RWPE1 (cell line): ENCODE data around the gene VRTN.
"Not testable (repeated sequence)": the region's sequence is repeated elsewhere in the genome, so short reads cannot be mapped to it uniquely, and the experiment has no call there.

Experiments used
- CTCF ChIA-PET: fragments of 350-600 bp; sonication (Branson Sonifier 250); formaldehyde crosslinking; extraction: SDS; loops from one replicate; lab custom pipeline; 2021; lab: Yijun Ruan, JAX
- POLR2A ChIA-PET: fragments of 400-600 bp; formaldehyde crosslinking; extraction: SDS; loops from one replicate; lab custom pipeline; 2020; ENCODE audit warnings: antibody characterized with exemption; ENCODE audit not compliant: low non-redundant PET; lab: Yijun Ruan, JAX
- DNase-seq: peaks from one replicate; pipeline ENCODE4 v3.0.0; 2012; ENCODE audit warnings: low spot score
- H3K27ac ChIP-seq: fragments of 450-650 bp; 2 replicates; pipeline ENCODE4 v1.5.1; 2017
- TF ChIP-seq, protein P1 (sequence below): fragments of 450-650 bp; conservative IDR thresholded peaks from 2 replicates; pipeline ENCODE4 v1.5.1; 2017; ENCODE audit warnings: low read depth, mild to moderate bottlenecking

Gene VRTN

GRCh38 chr14:74368441-74368840 is 20.2 kb downstream of the VRTN start:
- ChIA-PET CTCF (interaction anchor here (0.6 kb wide), 2 partner anchors 111 to 213 kb away, joined by 3 to 4 read pairs; no protein-coding TSS in a partner anchor), POLR2A (no interaction called here)
- no peak for DNase-seq
- H3K27ac ChIP-seq = no peak overlapping the region
- TF ChIP-seq, protein P1, sequence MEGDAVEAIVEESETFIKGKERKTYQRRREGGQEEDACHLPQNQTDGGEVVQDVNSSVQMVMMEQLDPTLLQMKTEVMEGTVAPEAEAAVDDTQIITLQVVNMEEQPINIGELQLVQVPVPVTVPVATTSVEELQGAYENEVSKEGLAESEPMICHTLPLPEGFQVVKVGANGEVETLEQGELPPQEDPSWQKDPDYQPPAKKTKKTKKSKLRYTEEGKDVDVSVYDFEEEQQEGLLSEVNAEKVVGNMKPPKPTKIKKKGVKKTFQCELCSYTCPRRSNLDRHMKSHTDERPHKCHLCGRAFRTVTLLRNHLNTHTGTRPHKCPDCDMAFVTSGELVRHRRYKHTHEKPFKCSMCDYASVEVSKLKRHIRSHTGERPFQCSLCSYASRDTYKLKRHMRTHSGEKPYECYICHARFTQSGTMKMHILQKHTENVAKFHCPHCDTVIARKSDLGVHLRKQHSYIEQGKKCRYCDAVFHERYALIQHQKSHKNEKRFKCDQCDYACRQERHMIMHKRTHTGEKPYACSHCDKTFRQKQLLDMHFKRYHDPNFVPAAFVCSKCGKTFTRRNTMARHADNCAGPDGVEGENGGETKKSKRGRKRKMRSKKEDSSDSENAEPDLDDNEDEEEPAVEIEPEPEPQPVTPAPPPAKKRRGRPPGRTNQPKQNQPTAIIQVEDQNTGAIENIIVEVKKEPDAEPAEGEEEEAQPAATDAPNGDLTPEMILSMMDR = no peak

- POLR2A ChIA-PET = no interaction called here
- CTCF ChIA-PET = interaction anchor here (0.6 kb wide), 1 partner anchor 12 kb away, joined by 3 read pairs; no protein-coding TSS in a partner anchor
- no peak overlapping the region for H3K27ac ChIP-seq
- DNase-seq = no peak
- TF ChIP-seq, protein P1 = no peak
Observed at GRCh38 chr14:74377976-74378690, 29.9 kb downstream of the VRTN start.

GRCh38 chr14:74380172-74380571 is 31.9 kb downstream of the VRTN start:
- TF ChIP-seq, protein P1 = no peak
- CTCF ChIA-PET = no interaction called here

DNA sequence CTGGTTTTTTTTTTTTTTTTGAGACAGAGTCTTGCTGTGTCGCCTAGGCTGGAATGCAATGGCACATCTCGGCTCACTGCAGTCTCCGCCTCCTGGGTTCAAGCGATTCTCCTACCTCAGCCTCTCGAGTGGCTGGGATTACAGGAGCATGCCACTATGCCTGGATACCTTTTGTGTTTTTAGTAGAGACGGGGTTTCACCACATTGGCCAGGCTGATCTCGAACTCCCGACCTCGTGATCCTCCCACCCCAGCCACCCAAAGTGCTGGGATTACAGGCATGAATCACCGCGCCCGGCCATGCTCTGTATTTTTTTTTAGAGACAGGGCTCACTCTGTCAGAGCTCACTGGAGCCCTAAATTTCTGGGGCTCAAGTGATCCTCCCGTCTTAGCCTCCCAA is 32.6 kb downstream of the VRTN start:
- POLR2A ChIA-PET = no interaction called here
- TF ChIP-seq, protein P1 = no peak
- DNase-seq = no peak
- CTCF ChIA-PET = no interaction called here
- no peak overlapping the region for H3K27ac ChIP-seq

More at GRCh38 chr14:74380172-74380571, 31.9 kb downstream of the VRTN start:
- no peak for DNase-seq
- POLR2A ChIA-PET = no interaction called here
- H3K27ac ChIP-seq = no peak overlapping the region

GRCh38 chr14:74381571-74381970 is 33.3 kb downstream of the VRTN start:
- CTCF ChIA-PET, DNase-seq, H3K27ac ChIP-seq: not testable (repeated sequence)
- POLR2A ChIA-PET = interaction anchor here (0.7 kb wide), 1 partner anchor 18 kb away, joined by 3 read pairs; no protein-coding TSS in a partner anchor

DNA sequence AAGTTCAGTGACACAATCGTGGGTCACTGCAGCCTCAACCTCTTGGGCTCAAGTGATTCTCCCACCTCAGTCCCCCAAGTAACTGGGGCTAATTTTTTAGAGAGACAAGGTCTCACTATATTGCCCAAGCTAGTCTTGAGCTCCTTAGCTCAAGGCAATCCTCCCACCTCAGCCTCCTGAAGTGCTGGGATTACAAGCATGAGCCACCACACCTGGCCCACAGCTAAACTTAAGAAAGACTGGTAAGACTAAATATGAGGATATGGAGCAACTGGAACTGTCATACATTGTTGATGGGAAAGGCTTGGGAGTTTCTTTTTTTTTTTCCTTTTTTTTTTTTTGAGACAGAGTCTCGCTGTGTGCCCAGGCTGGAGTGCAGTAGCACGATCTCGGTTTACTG is 34.0 kb downstream of the VRTN start:
- no peak overlapping the region for H3K27ac ChIP-seq
- DNase-seq = no peak
- CTCF ChIA-PET = interaction anchor here (0.6 kb wide), 2 partner anchors 262 to 284 kb away, joined by 3 read pairs; no protein-coding TSS in a partner anchor
- POLR2A ChIA-PET = no interaction called here
- TF ChIP-seq, protein P1 = no peak

- DNase-seq = no peak
- ChIA-PET CTCF (no interaction called here), POLR2A (no interaction called here)
- TF ChIP-seq, protein P1 = no peak
- no peak overlapping the region for H3K27ac ChIP-seq
Observed at GRCh38 chr14:74389980-74390379, 41.7 kb downstream of the VRTN start.

GRCh38 chr14:74390505-74390904 is 42.2 kb downstream of the VRTN start:
- H3K27ac ChIP-seq, DNase-seq, CTCF ChIA-PET, POLR2A ChIA-PET: not testable (repeated sequence)
